ENCODE results near the gene PDGFRB. TPM values are rescaled to one million over a fixed set of nuclear protein-coding genes. Genes with fewer than 3 reads are reported as not detected.

PDGFRB gene
- total and polyA plus RNA-seq, 2 of the 8 experiments (the other 6 are each of a cell fraction or from before 2014, with no cell fraction given) = 4.2 to 13.7 TPM

DNA sequence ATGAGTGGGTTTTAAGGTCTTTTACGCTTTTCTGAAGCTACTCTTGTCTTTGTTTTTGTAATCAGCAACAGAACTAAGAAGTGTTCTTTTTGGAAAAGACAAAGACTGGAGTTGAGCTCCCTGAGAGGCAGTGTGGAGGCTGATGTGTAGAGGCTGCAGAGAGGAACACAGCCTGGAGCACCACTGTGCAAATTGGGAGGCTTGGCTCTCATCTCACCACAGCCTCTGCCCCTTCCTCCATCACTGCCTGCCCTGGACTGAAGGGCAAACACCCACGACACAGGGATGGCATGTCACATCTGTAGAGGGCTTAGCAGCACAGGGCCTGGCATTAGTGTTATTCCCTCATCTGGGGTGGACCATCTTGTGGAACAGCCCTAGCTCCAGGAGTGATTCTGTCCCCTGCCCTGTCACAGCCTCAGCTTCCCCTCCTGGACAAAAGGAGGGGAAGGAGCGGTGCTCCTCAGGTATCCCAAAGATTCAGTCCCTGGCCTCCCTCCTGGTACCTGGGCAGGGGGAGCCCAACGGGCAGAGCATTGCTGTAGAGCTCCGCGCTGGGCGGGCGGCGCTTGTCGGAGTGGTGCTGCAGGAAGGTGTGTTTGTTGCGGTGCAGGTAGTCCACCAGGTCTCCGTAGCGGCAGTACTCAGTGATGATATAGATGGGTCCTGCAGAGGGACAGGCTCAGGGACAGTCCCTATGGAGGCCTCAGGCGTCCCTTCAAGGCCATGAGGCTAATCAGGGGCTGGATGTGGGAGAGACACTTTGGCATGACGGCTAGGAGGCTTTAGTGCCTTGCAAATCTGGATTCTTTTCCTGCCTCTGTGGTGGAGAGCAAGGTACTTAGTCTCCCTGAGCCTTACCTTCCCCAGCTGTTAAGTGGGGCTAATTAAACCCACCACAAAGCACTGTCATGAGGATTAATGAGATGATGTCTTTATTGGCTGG lies 32.8 kb downstream of the PDGFRB start:
- Histone ChIP-seq H3K27me3 (replicated peaks in 1 of 4; ENCODE audit: control insufficient read depth in 3 of 4, extremely low read depth in 1 of 4, insufficient read depth in 3 of 4, low read length in 3 of 4) (no peaks in the 10 kb centered on the region), H2AFZ (ENCODE audit: low read length) (no peak overlapping the region), H2BK12ac (ENCODE audit: low read depth, low read length) (no peak overlapping the region), H3K4me2 (ENCODE audit: insufficient read depth in 1 of 2, low read depth in 2 of 2, low read length in 2 of 2) (no peak overlapping the region), H3K23me2 (ENCODE audit: low read depth, low read length) (no peaks in the 10 kb centered on the region), H4K5ac (ENCODE audit: insufficient read length, low read depth, low read length) (no peak overlapping the region), H3K9me3 (ENCODE audit: insufficient read depth in 2 of 2, low read depth in 1 of 2, low read length in 1 of 2) (no peaks in the 10 kb centered on the region), H3K14ac (ENCODE audit: insufficient read length) (no peak overlapping the region), H3K4ac (replicated peaks; ENCODE audit: insufficient read length, low read depth, low read length) (no peak overlapping the region), H3K56ac (replicated peaks; ENCODE audit: insufficient read length, low read depth, low read length) (no peak overlapping the region), H2AK5ac (ENCODE audit: low read depth, low read length) (no peak overlapping the region), H2BK15ac (ENCODE audit: low read length) (0 out of 2 replicates have a peak overlapping the region, but pooled peaks have one; percentile 5), H3K18ac (ENCODE audit: extremely low read depth, low read length) (no peak overlapping the region), H2BK20ac (ENCODE audit: low read length) (no peak overlapping the region), H3K4me3 (ENCODE audit: extremely low read depth in 1 of 4, insufficient read depth in 2 of 4, low read depth in 3 of 4, low read length in 4 of 4) (no peak overlapping the region), H3K36me3 (ENCODE audit: control insufficient read depth in 2 of 4, insufficient read depth in 4 of 4, low read length in 3 of 4) (no peaks in the 10 kb centered on the region), H3K4me1 (replicated peaks in 1 of 4; ENCODE audit: control insufficient read depth in 3 of 4, insufficient read depth in 4 of 4, low read length in 3 of 4) (peaks cover 0 to 6% (median 2%) of the 10 kb centered on the region in 4 experiments; a peak in 3 of 7 replicates), H4K20me1 (replicated peaks in 1 of 2; ENCODE audit: control insufficient read depth in 1 of 2, insufficient read depth in 2 of 2, low read length in 2 of 2) (peaks cover 0 to 3% of the 10 kb centered on the region in 2 experiments), H3K9ac (replicated peaks in 1 of 4; ENCODE audit: extremely low read depth in 1 of 4, low read depth in 3 of 4, low read length in 3 of 4) (no peak overlapping the region), H2BK5ac (ENCODE audit: low read depth, low read length) (no peak overlapping the region; the same call in 1 of the 2 replicates), H3K79me2 (ENCODE audit: control insufficient read depth in 1 of 2, insufficient read depth in 2 of 2, low read length in 2 of 2) (no peaks in the 10 kb centered on the region), H2BK120ac (replicated peaks; ENCODE audit: low read depth, low read length) (no peak overlapping the region), H4K91ac (replicated peaks; ENCODE audit: insufficient read length, low read length) (no peak overlapping the region), H3K79me1 (ENCODE audit: low read depth, low read length) (no peaks in the 10 kb centered on the region), H3K27ac (ENCODE audit: low read depth, low read length) (no peak overlapping the region), H4K8ac (ENCODE audit: extremely low read depth, insufficient read depth, low read length) (no peak overlapping the region; the same call in 1 of the 2 replicates), H3K23ac (ENCODE audit: insufficient read length) (no peak overlapping the region)
- POLR2A ChIA-PET (ENCODE audit: partially characterized antibody) = interaction anchor here (1.2 kb wide), 1 partner anchor 24 kb away, joined by 4 read pairs; no protein-coding TSS in a partner anchor
- WGBS, 2 experiments (ENCODE audit: extremely low coverage in 1 of 2, insufficient coverage in 1 of 2, insufficient read length in 1 of 2, insufficient replicate concordance in 2 of 2, low coverage in 1 of 2, low lambda C conversion rate in 2 of 2, missing lambda C conversion rate in 1 of 2) = 89% methylated on average over 14 of the region's 15 CpGs; no CpG with 5 or more reads in 1 of the 2 experiments
- FAIRE-seq (no peak), DNase-seq (ENCODE audit: low read depth in 1 of 2, low spot score in 2 of 2) (no peak)
- CTCF ChIA-PET (ENCODE audit: partially characterized antibody) = interaction anchor here (0.5 to 16.9 kb wide), 43 partner anchors 8 to 362 kb away, joined by 3 to 188 read pairs (median 4); partner anchors contain the start of genes CDX1 and CSF1R
- no peak for TF ChIP-seq EGR1 (IDR thresholded peaks at IDR 0.05; ENCODE audit: borderline replicate concordance, low read depth, low read length)
- TF ChIP-seq ASH2L (IDR thresholded peaks at IDR 0.05; ENCODE audit: low read length) = no peak
- no peak for TF ChIP-seq CHD2 (IDR thresholded peaks at IDR 0.05; ENCODE audit: low read length)
- TF ChIP-seq TAF1 (IDR thresholded peaks at IDR 0.05; ENCODE audit: low read depth, low read length) = no peak
- no peak for TF ChIP-seq RAD21 (IDR thresholded peaks at IDR 0.05 in 1 of 2, conservative IDR thresholded peaks at IDR 0.05 in 1 of 2; ENCODE audit: low read depth in 2 of 2, low read length in 2 of 2)
- TF ChIP-seq, protein P1, sequence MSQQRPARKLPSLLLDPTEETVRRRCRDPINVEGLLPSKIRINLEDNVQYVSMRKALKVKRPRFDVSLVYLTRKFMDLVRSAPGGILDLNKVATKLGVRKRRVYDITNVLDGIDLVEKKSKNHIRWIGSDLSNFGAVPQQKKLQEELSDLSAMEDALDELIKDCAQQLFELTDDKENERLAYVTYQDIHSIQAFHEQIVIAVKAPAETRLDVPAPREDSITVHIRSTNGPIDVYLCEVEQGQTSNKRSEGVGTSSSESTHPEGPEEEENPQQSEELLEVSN (IDR thresholded peaks at IDR 0.05) = no peak
- TF ChIP-seq, protein P2, sequence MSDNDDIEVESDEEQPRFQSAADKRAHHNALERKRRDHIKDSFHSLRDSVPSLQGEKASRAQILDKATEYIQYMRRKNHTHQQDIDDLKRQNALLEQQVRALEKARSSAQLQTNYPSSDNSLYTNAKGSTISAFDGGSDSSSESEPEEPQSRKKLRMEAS (IDR thresholded peaks at IDR 0.05) = no peak
- no peak for TF ChIP-seq CEBPB (IDR thresholded peaks at IDR 0.05; ENCODE audit: low read depth, low read length)
- no peak for TF ChIP-seq CREB1 (IDR thresholded peaks at IDR 0.05)
- no peak for TF ChIP-seq POLR2AphosphoS5 (IDR thresholded peaks at IDR 0.05; ENCODE audit: low read depth, low read length)

Measured in H1 (cell line).